ENCODE data around the gene SFT2D3.

Gene SFT2D3

GRCh38 chr2:127664065-127664894, 37.0 kb upstream of the SFT2D3 start:
- ChIA-PET POLR2A (ENCODE audit: low non-redundant PET) (no interaction called here), CTCF (interaction anchor here (0.6 kb wide), 1 partner anchor 23 kb away, joined by 3 read pairs; no protein-coding TSS in a partner anchor)
- DNase-seq (ENCODE audit: low spot score): no peak
- no peak overlapping the region for H3K27ac ChIP-seq
- no peak for TF ChIP-seq CTCF (conservative IDR thresholded peaks at IDR 0.05; ENCODE audit: low read depth)

- ChIA-PET POLR2A (ENCODE audit: low non-redundant PET) (no interaction called here), CTCF (no interaction called here)
- no peak for DNase-seq (ENCODE audit: low spot score)
- H3K27ac ChIP-seq: no peak overlapping the region
- no peak for TF ChIP-seq CTCF (conservative IDR thresholded peaks at IDR 0.05; ENCODE audit: low read depth)
Measured at GRCh38 chr2:127664895-127665225, 36.4 kb upstream of the SFT2D3 start.

- no peak for DNase-seq (ENCODE audit: low spot score)
- no peak for TF ChIP-seq CTCF (conservative IDR thresholded peaks at IDR 0.05; ENCODE audit: low read depth)
- no peak overlapping the region for H3K27ac ChIP-seq
- ChIA-PET CTCF (no interaction called here), POLR2A (ENCODE audit: low non-redundant PET) (no interaction called here)
Measured at GRCh38 chr2:127665267-127665893, 35.9 kb upstream of the SFT2D3 start.

- ChIA-PET POLR2A (ENCODE audit: low non-redundant PET) (no interaction called here), CTCF (no interaction called here)
- TF ChIP-seq CTCF (conservative IDR thresholded peaks at IDR 0.05; ENCODE audit: low read depth): no peak
- DNase-seq (ENCODE audit: low spot score): no peak
- H3K27ac ChIP-seq: no peak overlapping the region
Measured at GRCh38 chr2:127669056-127669455, 32.2 kb upstream of the SFT2D3 start.

GRCh38 chr2:127670055-127670956, 31.0 kb upstream of the SFT2D3 start:
- H3K27ac ChIP-seq: no peak overlapping the region
- ChIA-PET CTCF (no interaction called here), POLR2A (ENCODE audit: low non-redundant PET) (interaction anchor here (0.6 kb wide), 1 partner anchor 9 kb away, joined by 4 read pairs; no protein-coding TSS in a partner anchor)
- no peak for TF ChIP-seq CTCF (conservative IDR thresholded peaks at IDR 0.05; ENCODE audit: low read depth)
- no peak for DNase-seq (ENCODE audit: low spot score)

- no peak overlapping the region for H3K27ac ChIP-seq
- ChIA-PET CTCF (no interaction called here), POLR2A (ENCODE audit: low non-redundant PET) (interaction anchor here (0.6 kb wide), 1 partner anchor 8 kb away, joined by 4 read pairs; no protein-coding TSS in a partner anchor)
- no peak for TF ChIP-seq CTCF (conservative IDR thresholded peaks at IDR 0.05; ENCODE audit: low read depth)
- DNase-seq (ENCODE audit: low spot score): no peak
Measured at GRCh38 chr2:127670957-127671290, 30.4 kb upstream of the SFT2D3 start.

Measured in RWPE1 (cell line).